Hematopoietic multipotent progenitor cell (in vitro differentiated cells): ENCODE results near the gene RIPK3. TPM values are rescaled to one million over a fixed set of nuclear protein-coding genes. Genes with fewer than 3 reads are reported as not detected.
A peak's percentile ranks its signal among the peaks of the same experiment; 100 is the strongest.
"Not testable (repeated sequence)": the region's sequence is repeated elsewhere in the genome, so short reads cannot be mapped to it uniquely, and the experiment has no call there.

ENCODE experiments used
- DNase-seq, 3 donors: peaks; one replicate each; pipeline ENCODE4 v3.0.0-alpha.2; 2011 to 2015; ENCODE audit warnings: low read depth in 2 of 3, low spot score in 2 of 3
- total RNA-seq: library from RNA; depleted of rRNA; stranded (reverse); fragments of >200 nt; gene quantifications from one replicate; pipeline ENCODE4 v1.2.3, GENCODE V29; 2012

Gene RIPK3
- 20.2 TPM for total RNA-seq

GRCh38 chr14:24339284-24340151 is at the start of gene RIPK3:
Gene RIPK3 (minus strand): TSS chr14:24339991. CDS start chr14:24339826, 165 bp downstream.
- DNase-seq: peak; percentile 30 to 65 (median 48)

- no peak for DNase-seq
Observed at GRCh38 chr14:24389226-24389848, 49.5 kb upstream of the RIPK3 start.

GRCh38 chr14:24388474-24389179 is 48.8 kb upstream of the RIPK3 start:
- DNase-seq: no peak

- DNase-seq: not testable (repeated sequence)
Observed at GRCh38 chr14:24387579-24387978, 47.8 kb upstream of the RIPK3 start.

- no peak for DNase-seq
Observed at GRCh38 chr14:24387009-24387345, 47.2 kb upstream of the RIPK3 start.

- no peak for DNase-seq
Observed at GRCh38 chr14:24385524-24385923, 45.7 kb upstream of the RIPK3 start.

- DNase-seq: no peak
Observed at GRCh38 chr14:24384169-24384568, 44.4 kb upstream of the RIPK3 start.

GRCh38 chr14:24382064-24382371 is 42.2 kb upstream of the RIPK3 start:
- no peak for DNase-seq

- no peak for DNase-seq
Observed at GRCh38 chr14:24381363-24382063, 41.7 kb upstream of the RIPK3 start.

- DNase-seq: no peak
Observed at GRCh38 chr14:24379907-24380730, 40.3 kb upstream of the RIPK3 start.

- no peak for DNase-seq
Observed at GRCh38 chr14:24378981-24379906, 39.5 kb upstream of the RIPK3 start.

- no peak for DNase-seq
Observed at GRCh38 chr14:24378327-24378726, 38.5 kb upstream of the RIPK3 start.

GRCh38 chr14:24377657-24378056 is 37.9 kb upstream of the RIPK3 start:
- DNase-seq: no peak

GRCh38 chr14:24377126-24377525 is 37.3 kb upstream of the RIPK3 start:
- no peak for DNase-seq

GRCh38 chr14:24376448-24377070 is 36.8 kb upstream of the RIPK3 start:
- no peak for DNase-seq

GRCh38 chr14:24372701-24373416 is 33.1 kb upstream of the RIPK3 start:
- no peak for DNase-seq

- not testable (repeated sequence) for DNase-seq
Observed at GRCh38 chr14:24371605-24372004, 31.8 kb upstream of the RIPK3 start.

- DNase-seq: no peak
Observed at GRCh38 chr14:24370748-24371147, 31.0 kb upstream of the RIPK3 start.
